Measurements from ENCODE around the gene GIPC3.

- no peak for TF ChIP-seq SUZ12 (IDR thresholded peaks at IDR 0.05; ENCODE audit: extremely low read depth, insufficient read depth, insufficient read length)
- TF ChIP-seq ZNF274 (IDR thresholded peaks at IDR 0.05; ENCODE audit: low read depth, low read length) = no peak
These were observed 28.8 kb downstream of the GIPC3 start for GRCh38 chr19:3613818-3614661.
